ENCODE measurements around the gene NEFH. TPM values are rescaled to one million over a fixed set of nuclear protein-coding genes. Genes with fewer than 3 reads are reported as not detected.

Gene NEFH
- total RNA-seq, 4 donors from 2014 or later: 0.54 to 0.83 (median 0.66) TPM; not detected in 1

DNA sequence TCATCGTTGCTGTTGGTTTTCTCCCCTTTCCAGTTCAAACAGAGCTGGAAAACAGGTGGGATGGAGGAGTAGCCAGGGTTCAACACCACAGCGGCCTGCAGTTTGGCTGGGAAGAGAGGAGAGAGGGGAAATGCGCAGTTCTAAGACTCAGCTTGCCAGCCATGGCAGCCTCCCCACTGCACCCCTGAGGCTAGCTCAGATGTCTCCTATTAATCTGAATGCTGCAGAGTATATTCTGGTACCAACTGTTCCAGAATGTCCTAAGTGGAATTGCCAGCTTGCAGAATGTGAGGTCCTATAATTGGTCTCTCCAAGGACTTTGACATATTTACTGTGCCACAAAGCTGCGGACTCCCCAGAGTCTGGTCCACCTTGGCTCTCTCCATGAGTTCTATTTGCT is 32.0 kb downstream of the NEFH start:
- H3K9me3 ChIP-seq: no peaks in the 10 kb centered on the region
- H3K4me3 ChIP-seq: no peak overlapping the region
- peaks cover 0 to 91% (median 0%) of the 10 kb centered on the region in 3 donors for H3K36me3 ChIP-seq
- H3K4me1 ChIP-seq: no peaks in the 10 kb centered on the region
- no peak overlapping the region for H3K27ac ChIP-seq
- no peak for TF ChIP-seq POLR2A (IDR thresholded peaks at IDR 0.05)
- TF ChIP-seq CTCF (IDR thresholded peaks at IDR 0.05): no peak
- H3K27me3 ChIP-seq: no peaks in the 10 kb centered on the region
- DNase-seq: no peak

DNA sequence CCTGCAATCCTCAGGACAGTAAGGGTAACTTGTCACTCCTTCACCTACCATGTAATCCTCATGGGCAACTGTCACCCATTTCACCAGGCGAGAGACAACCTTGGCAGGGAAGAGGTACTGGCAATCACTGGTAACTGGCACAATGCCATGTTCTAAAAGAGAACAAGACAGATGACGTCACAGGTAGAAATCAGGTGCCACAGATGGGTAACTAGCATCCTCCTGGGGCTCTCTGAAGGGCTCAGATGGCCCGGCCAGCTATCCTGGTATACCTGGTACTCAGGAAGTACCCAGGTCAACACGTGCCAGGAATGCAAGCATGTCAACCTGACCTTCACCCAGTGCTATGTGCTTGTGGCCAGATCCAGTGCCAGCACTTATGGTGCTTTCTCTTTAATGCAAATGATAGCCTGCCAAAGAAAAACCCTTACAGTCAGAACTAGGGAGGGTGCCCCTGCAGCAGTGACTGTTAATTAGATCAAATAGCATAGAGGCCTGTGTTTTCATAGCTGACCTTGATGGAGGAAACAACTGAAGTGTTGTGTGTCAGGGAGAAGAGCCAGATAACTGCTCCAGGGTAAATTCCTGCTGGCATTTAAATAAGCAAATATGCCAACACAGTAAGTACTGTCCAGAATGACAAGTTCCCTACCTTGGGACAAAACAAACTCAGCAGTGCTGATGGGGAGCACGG is 37.3 kb downstream of the NEFH start:
- Histone ChIP-seq H3K36me3 (peaks cover 0 to 89% (median 0%) of the 10 kb centered on the region in 3 donors), H3K4me3 (no peak overlapping the region), H3K9me3 (no peaks in the 10 kb centered on the region), H3K4me1 (no peaks in the 10 kb centered on the region), H3K27me3 (no peaks in the 10 kb centered on the region), H3K27ac (no peak overlapping the region)
- TF ChIP-seq CTCF (IDR thresholded peaks at IDR 0.05): no peak
- no peak for TF ChIP-seq POLR2A (IDR thresholded peaks at IDR 0.05)
- DNase-seq: no peak

DNA sequence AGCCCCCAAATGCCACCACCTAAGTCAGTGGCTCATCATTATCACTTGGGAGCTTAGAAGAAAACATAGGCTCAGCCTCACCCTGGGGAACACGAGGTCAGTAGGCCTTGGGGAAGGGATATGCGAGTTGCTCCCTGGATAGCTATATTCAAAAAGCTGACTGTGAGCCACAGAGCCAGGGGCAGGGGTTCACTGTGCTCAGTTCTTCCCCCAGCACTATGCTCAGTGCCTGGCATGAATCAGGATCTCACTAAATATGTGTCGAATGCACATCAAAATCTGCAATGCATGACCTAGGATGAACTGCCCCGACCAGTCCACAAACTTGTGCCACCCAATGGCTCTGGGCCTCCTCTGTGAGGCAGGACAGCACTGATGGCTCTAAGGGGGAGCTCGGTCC is 38.4 kb downstream of the NEFH start:
- TF ChIP-seq CTCF (IDR thresholded peaks at IDR 0.05) (no peak), POLR2A (IDR thresholded peaks at IDR 0.05) (no peak)
- Histone ChIP-seq H3K4me3 (no peak overlapping the region), H3K27ac (no peak overlapping the region)

GRCh38 chr22:29519996-29520395 is 40.0 kb downstream of the NEFH start:
- Histone ChIP-seq H3K27ac (no peak overlapping the region), H3K9me3 (no peaks in the 10 kb centered on the region), H3K4me1 (no peaks in the 10 kb centered on the region), H3K4me3 (no peak overlapping the region), H3K27me3 (no peaks in the 10 kb centered on the region), H3K36me3 (peaks cover 0 to 91% (median 0%) of the 10 kb centered on the region in 3 donors)
- DNase-seq: no peak
- TF ChIP-seq CTCF (IDR thresholded peaks at IDR 0.05) (no peak), POLR2A (IDR thresholded peaks at IDR 0.05) (no peak)

More for the DNA sequence above, 38.4 kb downstream of the NEFH start:
- no peaks in the 10 kb centered on the region for H3K9me3 ChIP-seq
- H3K4me1 ChIP-seq: no peaks in the 10 kb centered on the region
- DNase-seq: no peak
- H3K27me3 ChIP-seq: no peaks in the 10 kb centered on the region
- H3K36me3 ChIP-seq: peaks cover 0 to 89% (median 0%) of the 10 kb centered on the region in 3 donors

- Histone ChIP-seq H3K9me3 (no peaks in the 10 kb centered on the region), H3K4me3 (no peak overlapping the region), H3K27me3 (no peaks in the 10 kb centered on the region), H3K36me3 (peaks cover 0 to 91% (median 0%) of the 10 kb centered on the region in 3 donors), H3K4me1 (no peaks in the 10 kb centered on the region), H3K27ac (no peak overlapping the region)
- TF ChIP-seq CTCF (IDR thresholded peaks at IDR 0.05) (no peak), POLR2A (IDR thresholded peaks at IDR 0.05) (no peak)
- DNase-seq: no peak
Observed at GRCh38 chr22:29520851-29521250, 40.8 kb downstream of the NEFH start.
